ENCODE measurements around the gene PMS2. TPM values are rescaled to one million over a fixed set of nuclear protein-coding genes. Genes with fewer than 3 reads are reported as not detected.

Gene PMS2
- total and polyA plus RNA-seq, 10 of the 15 experiments (the other 5 are each of a cell fraction or from before 2014, with no cell fraction given): 3.6 to 25.4 (median 18.0) TPM

- in situ Hi-C loops (cut with MboI): no loop called here
- peaks cover 11 to 26% of the 10 kb centered on the region in 2 experiments for H3K36me3 ChIP-seq (ENCODE audit: control insufficient read depth in 2 of 2, insufficient read depth in 2 of 2, low read length in 1 of 2)
- H3K27me3 ChIP-seq (replicated peaks in 1 of 2; ENCODE audit: control insufficient read depth in 2 of 2, insufficient read depth in 2 of 2, low read length in 1 of 2): no peaks in the 10 kb centered on the region
- H3K9ac ChIP-seq (ENCODE audit: control insufficient read depth, insufficient read depth, low read length): no peak overlapping the region
- no peak for FAIRE-seq
- intact Hi-C loops (cut with micrococcal nuclease; ENCODE audit: unreplicated experiment): no loop called here
- H3K9me3 ChIP-seq (replicated peaks; ENCODE audit: control insufficient read depth, insufficient read depth, low read length): no peaks in the 10 kb centered on the region
- H3K4me3 ChIP-seq: no peak overlapping the region
- no peak for ATAC-seq
- H3K4me1 ChIP-seq (ENCODE audit: control insufficient read depth, insufficient read depth, low read length): peaks cover 13% of the 10 kb centered on the region
- BruUV-seq (replicated peaks): no TSS peak
- no peak for DNase-seq (ENCODE audit: low read depth, low spot score)
- POLR2A ChIA-PET: no interaction called here
- no peaks in the 10 kb centered on the region for H3K79me2 ChIP-seq (ENCODE audit: control insufficient read depth, insufficient read depth, low read length)
- H2AFZ ChIP-seq (ENCODE audit: control insufficient read depth, low read depth, low read length): no peak overlapping the region
- H3K27ac ChIP-seq (ENCODE audit: control insufficient read depth, insufficient read depth): no peak overlapping the region
- RAD21 ChIA-PET (ENCODE audit: unreplicated experiment): no interaction called here
- CTCF ChIA-PET: no interaction called here
- no peak for TF ChIP-seq MXI1 (IDR thresholded peaks at IDR 0.05; ENCODE audit: low read depth, low read length)
- no peak for TF ChIP-seq HDAC6 (IDR thresholded peaks at IDR 0.05; ENCODE audit: unreplicated experiment)
- no peak for TF ChIP-seq RELB (IDR thresholded peaks at IDR 0.05; ENCODE audit: low read depth)
- no peak for TF ChIP-seq FOXK2 (IDR thresholded peaks at IDR 0.05)
- TF ChIP-seq POU2F2 (IDR thresholded peaks at IDR 0.05; ENCODE audit: borderline replicate concordance, low read depth, low read length): no peak
- no peak for TF ChIP-seq RB1 (IDR thresholded peaks at IDR 0.05; ENCODE audit: borderline replicate concordance)
- no peak for TF ChIP-seq TARDBP (IDR thresholded peaks at IDR 0.05; ENCODE audit: borderline replicate concordance)
- TF ChIP-seq RBBP5 (conservative IDR thresholded peaks at IDR 0.05): no peak
- TF ChIP-seq NKRF (conservative IDR thresholded peaks at IDR 0.05): no peak
- no peak for TF ChIP-seq ZNF274 (IDR thresholded peaks at IDR 0.05; ENCODE audit: insufficient read depth, insufficient read length)
- TF ChIP-seq NFYB (IDR thresholded peaks at IDR 0.05; ENCODE audit: insufficient read depth, low read depth, low read length): no peak
- 86% methylated on average over 5 of the region's 5 CpGs for WGBS (ENCODE audit: insufficient coverage, insufficient replicate concordance, low lambda C conversion rate, missing lambda C conversion rate)
- H4K20me1 ChIP-seq (ENCODE audit: control insufficient read depth, insufficient read depth): no peaks in the 10 kb centered on the region
- no peak overlapping the region for H3K4me2 ChIP-seq (ENCODE audit: control insufficient read depth, insufficient read depth)
- SMC1A ChIA-PET (ENCODE audit: uncharacterized antibody, unreplicated experiment): no interaction called here
Measured at GRCh38 chr7:6028563-6028962, 19.7 kb upstream of the PMS2 start.
